H9 (cell line): ENCODE measurements around the gene AMPD2. TPM values are rescaled to one million over a fixed set of nuclear protein-coding genes. Genes with fewer than 3 reads are reported as not detected.
"Not testable (repeated sequence)": the region's sequence is repeated elsewhere in the genome, so short reads cannot be mapped to it uniquely, and the experiment has no call there.

Source experiments
- DNase-seq: peaks from one replicate; pipeline ENCODE4 v3.0.0-alpha.2; 2017
- H2AFZ ChIP-seq: one replicate; pipeline ENCODE4 v1.6.1; 2013; ENCODE audit warnings: mild to moderate bottlenecking, low read length, control low read depth, moderate library complexity
- H2AK5ac ChIP-seq: 2 replicates; pipeline ENCODE4 v1.6.1; 2013; ENCODE audit warnings: low read length, control low read depth, mixed read lengths; ENCODE audit not compliant: insufficient read length
- H2BK120ac ChIP-seq: one replicate; pipeline ENCODE4 v1.6.1; 2013; ENCODE audit warnings: low read depth, mild to moderate bottlenecking, low read length, control low read depth, inconsistent platforms; ENCODE audit not compliant: poor library complexity, severe bottlenecking
- H2BK12ac ChIP-seq: 2 replicates; pipeline ENCODE4 v1.6.1; 2013; ENCODE audit warnings: low read length, control low read depth, mixed read lengths, low read depth; ENCODE audit not compliant: insufficient read length
- H2BK15ac ChIP-seq: 2 replicates; pipeline ENCODE4 v1.6.1; 2013; ENCODE audit warnings: low read depth, low read length, control low read depth
- H2BK20ac ChIP-seq: one replicate; pipeline ENCODE4 v1.6.1; 2013; ENCODE audit warnings: low read depth, mild to moderate bottlenecking, low read length, control low read depth, inconsistent platforms; ENCODE audit not compliant: poor library complexity, severe bottlenecking
- H2BK5ac ChIP-seq: 2 replicates; pipeline ENCODE4 v1.6.1; 2013; ENCODE audit warnings: low read length, control low read depth, mixed read lengths; ENCODE audit not compliant: insufficient read length
- H3K14ac ChIP-seq: 2 replicates; pipeline ENCODE4 v1.6.1; 2013; ENCODE audit warnings: low read length, control low read depth; ENCODE audit not compliant: insufficient read depth
- H3K18ac ChIP-seq: 2 replicates; pipeline ENCODE4 v1.6.1; 2013; ENCODE audit warnings: low read depth, mild to moderate bottlenecking, mixed read lengths, low read length, control low read depth; ENCODE audit not compliant: insufficient read length
- H3K23ac ChIP-seq: 2 replicates; pipeline ENCODE4 v1.6.1; 2013; ENCODE audit warnings: low read length, control low read depth, mixed read lengths, low read depth; ENCODE audit not compliant: insufficient read length
- H3K23me2 ChIP-seq: 2 replicates; pipeline ENCODE4 v1.6.1; 2013; ENCODE audit warnings: low read depth, mild to moderate bottlenecking, mixed read lengths, low read length, control low read depth; ENCODE audit not compliant: insufficient read length, poor library complexity, severe bottlenecking
- H3K27ac ChIP-seq: 2 replicates; pipeline ENCODE4 v1.5.1; 2013; ENCODE audit warnings: low read length, control low read depth, mixed read lengths, low read depth; ENCODE audit not compliant: insufficient read length
- H3K27me3 ChIP-seq: 2 replicates; pipeline ENCODE4 v1.6.1; 2013; ENCODE audit warnings: low read length, control low read depth, inconsistent platforms; ENCODE audit not compliant: insufficient read depth
- H3K4ac ChIP-seq: 2 replicates; pipeline ENCODE4 v1.6.1; 2013; ENCODE audit warnings: low read depth, mild to moderate bottlenecking, control low read depth, inconsistent platforms, low read length, moderate library complexity
- H3K4me1 ChIP-seq: 2 replicates; pipeline ENCODE4 v1.6.1; 2013; ENCODE audit warnings: low read length, control low read depth, inconsistent platforms; ENCODE audit not compliant: insufficient read depth
- H3K4me2 ChIP-seq: 2 replicates; pipeline ENCODE4 v1.6.1; 2013; ENCODE audit warnings: low read length, control low read depth, mixed read lengths; ENCODE audit not compliant: insufficient read length, insufficient read depth
- H3K56ac ChIP-seq: 2 replicates; pipeline ENCODE4 v1.6.1; 2013; ENCODE audit warnings: low read depth, mild to moderate bottlenecking, mixed read lengths, low read length, control low read depth; ENCODE audit not compliant: insufficient read length
- H3K79me1 ChIP-seq: 2 replicates; pipeline ENCODE4 v1.6.1; 2013; ENCODE audit warnings: low read depth, mild to moderate bottlenecking, moderate library complexity, low read length, control low read depth, inconsistent platforms; ENCODE audit not compliant: insufficient read depth, poor library complexity, severe bottlenecking
- H3K79me2 ChIP-seq: 2 replicates; pipeline ENCODE4 v1.6.1; 2013; ENCODE audit warnings: low read length, control low read depth, inconsistent platforms; ENCODE audit not compliant: insufficient read depth
- H3K9ac ChIP-seq: 2 replicates; pipeline ENCODE4 v1.6.1; 2013; ENCODE audit warnings: low read length, control low read depth, mixed read lengths; ENCODE audit not compliant: insufficient read length; ENCODE audit errors: extremely low read depth
- H3K9me3 ChIP-seq: one replicate; pipeline ENCODE4 v1.6.1; 2013; ENCODE audit warnings: low read depth, low read length, inconsistent platforms; ENCODE audit not compliant: control insufficient read depth
- H3T11ph ChIP-seq: one replicate; pipeline ENCODE4 v1.6.1; 2013; ENCODE audit warnings: mild to moderate bottlenecking, low read length, control low read depth, inconsistent platforms
- H4K20me1 ChIP-seq: one replicate; pipeline ENCODE4 v1.6.1; 2013; ENCODE audit not compliant: control insufficient read depth, insufficient read length, insufficient read depth
- H4K5ac ChIP-seq: 2 replicates; pipeline ENCODE4 v1.6.1; 2013; ENCODE audit warnings: low read depth, mild to moderate bottlenecking, mixed read lengths, low read length, control low read depth; ENCODE audit not compliant: insufficient read length
- H4K8ac ChIP-seq: replicated peaks from 2 replicates; pipeline ENCODE4 v1.6.1; 2013; ENCODE audit warnings: low read length, control low read depth, mixed read lengths, low read depth; ENCODE audit not compliant: insufficient read length
- H4K91ac ChIP-seq: 2 replicates; pipeline ENCODE4 v1.6.1; 2013; ENCODE audit warnings: low read depth, mild to moderate bottlenecking, moderate library complexity, mixed read lengths, low read length, control low read depth; ENCODE audit not compliant: insufficient read length
- H3K27ac Mint-ChIP-seq, 3 experiments: 2 replicates in 2 of 3; 3 replicates in 1 of 3; pipeline ENCODE4 v1.8.0; 2020 to 2021; ENCODE audit warnings: mixed read lengths in 3 of 3, mild to moderate bottlenecking in 1 of 3, moderate library complexity in 1 of 3
- H3K27me3 Mint-ChIP-seq: 2 replicates; pipeline ENCODE4 v1.8.0; 2021; ENCODE audit warnings: low read depth, mild to moderate bottlenecking, moderate library complexity, mixed read lengths
- H3K36me3 Mint-ChIP-seq, 3 experiments: 2 replicates in 2 of 3; 3 replicates in 1 of 3; pipeline ENCODE4 v1.8.0; 2020 to 2021; ENCODE audit warnings: low read depth in 3 of 3, mixed read lengths in 3 of 3; ENCODE audit not compliant: insufficient read depth in 1 of 3
- H3K4me1 Mint-ChIP-seq, 2 experiments: 2 replicates each; pipeline ENCODE4 v1.8.0; 2020; ENCODE audit warnings: mixed read lengths in 2 of 2
- H3K4me3 Mint-ChIP-seq, 2 experiments: 2 replicates in 1 of 2; 3 replicates in 1 of 2; pipeline ENCODE4 v1.8.0; 2020 to 2021; ENCODE audit warnings: mild to moderate bottlenecking in 2 of 2, mixed read lengths in 2 of 2, moderate library complexity in 1 of 2
- H3K9me3 Mint-ChIP-seq, 2 experiments: 2 replicates in 1 of 2; 3 replicates in 1 of 2; pipeline ENCODE4 v1.8.0; 2020; ENCODE audit warnings: mild to moderate bottlenecking in 2 of 2, mixed read lengths in 2 of 2, moderate library complexity in 1 of 2
- WGBS: extraction: QIAGEN DNeasy Blood & Tissue Kit; methylation state at CpG from one replicate; pipeline ENCODE4 v1.1.7; 2013; ENCODE audit warnings: missing lambda C conversion rate, low lambda C conversion rate, mixed read lengths; ENCODE audit not compliant: insufficient read length; ENCODE audit errors: extremely low coverage; 5-methylcytosine and 5-hydroxymethylcytosine counted together
- total RNA-seq: library from RNA; stranded (reverse); gene quantifications from 2 replicates; pipeline ENCODE4 v1.2.1, GENCODE V29; 2021

AMPD2 gene
- total RNA-seq, 1 experiment from 2014 or later: 65.1 TPM

DNA sequence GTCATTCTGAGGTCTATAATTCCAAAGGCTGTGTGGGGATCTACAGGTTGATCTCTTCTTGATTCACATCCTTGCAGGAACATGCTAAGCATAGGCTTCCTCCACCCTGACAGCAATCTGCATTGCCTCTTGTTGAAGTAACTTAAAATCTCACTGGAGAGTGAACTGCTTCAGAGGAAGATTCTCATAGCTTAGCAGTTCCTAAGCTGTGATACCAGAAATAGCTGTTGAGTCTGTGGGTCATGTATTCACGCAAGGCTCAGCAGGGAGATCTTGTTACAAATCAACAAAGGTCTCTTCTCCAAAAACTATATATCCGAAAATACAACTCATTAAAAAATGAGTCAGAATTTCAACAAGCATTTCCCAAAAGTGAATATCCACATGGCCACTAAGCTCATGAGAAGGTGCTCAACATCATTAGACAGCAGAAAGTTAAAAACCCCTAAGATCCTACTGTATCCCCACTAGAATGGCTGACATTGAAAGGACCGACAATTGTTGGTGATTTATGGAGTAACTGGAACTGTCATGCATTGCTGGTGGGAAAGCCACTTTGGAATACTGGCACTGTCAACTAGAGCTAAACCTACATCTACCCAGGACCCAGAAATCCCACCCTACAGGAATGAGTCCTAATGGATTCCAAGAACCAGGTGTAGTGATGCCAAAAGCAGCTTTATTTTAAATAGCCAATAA, 57.2 kb downstream of the AMPD2 start:
- H2BK5ac ChIP-seq, H2BK15ac ChIP-seq, H3K27ac Mint-ChIP-seq, H2BK20ac ChIP-seq, H2BK12ac ChIP-seq, H3K36me3 Mint-ChIP-seq, H3K27ac ChIP-seq, H3K79me2 ChIP-seq, H3K9me3 Mint-ChIP-seq, H2AK5ac ChIP-seq, H4K8ac ChIP-seq, H3K18ac ChIP-seq, H3K27me3 ChIP-seq, H2AFZ ChIP-seq, H3K4me1 ChIP-seq, H3K4me3 Mint-ChIP-seq, H4K20me1 ChIP-seq, H3K4me2 ChIP-seq, DNase-seq, H3K14ac ChIP-seq, H3K9me3 ChIP-seq, H3K23ac ChIP-seq, H3K23me2 ChIP-seq, H4K5ac ChIP-seq, H4K91ac ChIP-seq, H3K4ac ChIP-seq, H3K9ac ChIP-seq, H3K79me1 ChIP-seq, H3K56ac ChIP-seq, H2BK120ac ChIP-seq, H3K4me1 Mint-ChIP-seq, H3K27me3 Mint-ChIP-seq, H3T11ph ChIP-seq: not testable (repeated sequence)
- WGBS: no CpG with 5 or more reads among the region's 3 CpGs
